Measurements from ENCODE around the gene SLC36A1.

- no peak for TF ChIP-seq POLR2A (IDR thresholded peaks at IDR 0.05)
- TF ChIP-seq, protein P1, sequence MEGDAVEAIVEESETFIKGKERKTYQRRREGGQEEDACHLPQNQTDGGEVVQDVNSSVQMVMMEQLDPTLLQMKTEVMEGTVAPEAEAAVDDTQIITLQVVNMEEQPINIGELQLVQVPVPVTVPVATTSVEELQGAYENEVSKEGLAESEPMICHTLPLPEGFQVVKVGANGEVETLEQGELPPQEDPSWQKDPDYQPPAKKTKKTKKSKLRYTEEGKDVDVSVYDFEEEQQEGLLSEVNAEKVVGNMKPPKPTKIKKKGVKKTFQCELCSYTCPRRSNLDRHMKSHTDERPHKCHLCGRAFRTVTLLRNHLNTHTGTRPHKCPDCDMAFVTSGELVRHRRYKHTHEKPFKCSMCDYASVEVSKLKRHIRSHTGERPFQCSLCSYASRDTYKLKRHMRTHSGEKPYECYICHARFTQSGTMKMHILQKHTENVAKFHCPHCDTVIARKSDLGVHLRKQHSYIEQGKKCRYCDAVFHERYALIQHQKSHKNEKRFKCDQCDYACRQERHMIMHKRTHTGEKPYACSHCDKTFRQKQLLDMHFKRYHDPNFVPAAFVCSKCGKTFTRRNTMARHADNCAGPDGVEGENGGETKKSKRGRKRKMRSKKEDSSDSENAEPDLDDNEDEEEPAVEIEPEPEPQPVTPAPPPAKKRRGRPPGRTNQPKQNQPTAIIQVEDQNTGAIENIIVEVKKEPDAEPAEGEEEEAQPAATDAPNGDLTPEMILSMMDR (IDR thresholded peaks at IDR 0.05), result no peak
- TF ChIP-seq EP300 (IDR thresholded peaks at IDR 0.05), result no peak
Observed at GRCh38 chr5:151483647-151484046, 36.2 kb downstream of the SLC36A1 start.

Data from tibial nerve (tissue), 4 donors.